Measurements from ENCODE around the gene MYO1D.

Gene MYO1D

DNA sequence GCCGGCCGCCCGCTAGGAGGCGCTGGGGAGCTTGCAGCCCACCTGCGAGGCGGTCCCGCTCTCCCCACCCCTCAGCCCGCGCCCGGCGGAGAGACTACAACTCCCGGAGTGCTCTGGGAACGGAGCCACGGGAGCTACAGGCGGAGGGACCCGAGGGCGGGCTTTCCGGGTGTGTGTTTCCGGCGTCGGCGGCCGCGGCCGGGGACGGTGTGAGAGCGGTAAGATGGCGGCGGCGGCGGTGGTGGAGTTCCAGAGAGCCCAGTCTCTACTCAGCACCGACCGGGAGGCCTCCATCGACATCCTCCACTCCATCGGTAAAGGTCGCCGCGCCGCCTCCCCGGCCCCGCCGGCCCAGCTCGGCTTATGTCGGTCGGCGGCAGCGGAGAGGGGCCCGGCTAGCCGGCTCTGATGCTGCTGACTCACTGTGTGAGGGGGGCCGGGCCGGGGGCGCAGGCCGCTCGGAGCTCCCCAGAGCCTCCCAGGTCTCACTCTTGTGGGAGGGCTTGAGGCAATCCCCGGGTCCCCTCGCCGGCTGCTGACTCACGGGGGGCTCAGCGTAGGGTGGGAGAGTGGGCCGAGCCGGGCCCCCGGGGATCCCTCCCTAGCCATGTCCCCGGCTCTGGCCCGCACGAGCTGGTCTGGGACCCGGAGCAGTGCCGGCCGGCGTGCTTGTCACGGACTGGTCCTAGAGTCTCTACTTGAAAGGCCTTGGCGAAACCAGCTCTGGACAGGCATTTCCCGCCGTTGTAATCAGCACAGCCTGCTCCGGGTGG lies 432.4 kb downstream of the MYO1D start, which contains the start of gene PSMD11:
PSMD11 (plus strand) TSS at position 210 of the 773 bp plus-strand sequence; CDS start at position 224, 14 bp downstream.
- peak; percentile 94 for DNase-seq

DNA sequence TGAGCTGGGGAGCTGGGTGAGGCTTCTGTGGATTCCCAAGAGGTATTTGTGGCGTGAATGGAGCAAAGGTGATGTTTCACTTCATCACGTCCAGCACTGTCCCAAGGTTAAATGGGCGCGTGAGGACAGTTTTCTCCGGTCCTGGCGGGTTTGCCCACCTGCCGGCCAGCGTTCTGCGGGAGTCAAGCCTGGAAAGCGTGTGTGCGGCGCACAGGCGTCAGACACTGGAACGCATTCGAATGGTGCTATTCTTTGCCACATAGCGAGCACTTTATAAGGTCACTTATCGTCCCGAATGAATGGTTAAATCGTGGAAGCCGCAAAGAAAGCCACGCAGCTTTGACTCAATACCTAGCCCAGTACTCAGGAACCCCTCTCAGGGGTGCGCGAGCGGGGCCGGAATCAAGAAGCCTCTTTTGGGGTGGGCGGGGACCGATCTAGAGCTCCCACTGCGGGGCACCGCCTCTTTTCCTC lies 433.1 kb downstream of the MYO1D start:
- DNase-seq, result no peak
